Activated CD8-positive, alpha-beta T cell treated with anti-CD3 and anti-CD28 coated beads for 36 hours (primary cell): ENCODE measurements around the gene CYP27B1. TPM values are rescaled to one million over a fixed set of nuclear protein-coding genes. Genes with fewer than 3 reads are reported as not detected.
A peak's percentile ranks its signal among the peaks of the same experiment; 100 is the strongest.

Experiments
- ATAC-seq: fragments of 200-7000 bp; cut with Tn5 transposase; one replicate; pipeline ENCODE4 v1.10.0; 2021; ENCODE audit warnings: mild to moderate bottlenecking, moderate library complexity
- CTCF ChIA-PET: fragments of 350-600 bp; sonication (Branson Sonifier 250); formaldehyde crosslinking; loops from one replicate; lab custom pipeline; 2021; ENCODE audit warnings: antibody characterized with exemption; lab: Charles Lee
- POLR2A ChIA-PET: fragments of 350-600 bp; sonication (Branson Sonifier 250); formaldehyde crosslinking; loops from one replicate; lab custom pipeline; 2021; ENCODE audit warnings: antibody characterized with exemption; lab: Charles Lee
- DNase-seq: peaks from one replicate; pipeline ENCODE4 v3.0.0-alpha.2; 2020
- H3K27ac Mint-ChIP-seq: one replicate; pipeline ENCODE4 v1.8.0; 2021; ENCODE audit warnings: mild to moderate bottlenecking, mixed read lengths
- H3K27me3 Mint-ChIP-seq: one replicate; pipeline ENCODE4 v1.8.0; 2021; ENCODE audit warnings: mixed read lengths
- H3K36me3 Mint-ChIP-seq: one replicate; pipeline ENCODE4 v1.8.0; 2021; ENCODE audit warnings: low read depth, mixed read lengths
- H3K4me1 Mint-ChIP-seq: one replicate; pipeline ENCODE4 v1.8.0; 2021; ENCODE audit warnings: low read depth, mixed read lengths
- H3K4me3 Mint-ChIP-seq: one replicate; pipeline ENCODE4 v1.8.0; 2021; ENCODE audit warnings: mild to moderate bottlenecking, moderate library complexity, mixed read lengths
- H3K9me3 Mint-ChIP-seq: one replicate; pipeline ENCODE4 v1.8.0; 2021; ENCODE audit warnings: mixed read lengths
- intact Hi-C: fragments of 100-400 bp; cut with micrococcal nuclease; formaldehyde crosslinking; loops from one replicate; pipeline ENCODE4 v1.10.0; 2022
- total RNA-seq, 2 experiments: library from RNA; stranded (reverse); gene quantifications; one replicate each; pipeline ENCODE4 v1.2.3, GENCODE V29; 2021
- TF ChIP-seq, protein P1 (sequence below): fragments of 200-600 bp; IDR thresholded peaks from one replicate; pipeline ENCODE4 v1.8.0; 2022; ENCODE audit warnings: antibody characterized with exemption, mild to moderate bottlenecking

Gene CYP27B1
- total RNA-seq, 2 experiments from 2014 or later = 7.6 to 7.9 TPM

DNA sequence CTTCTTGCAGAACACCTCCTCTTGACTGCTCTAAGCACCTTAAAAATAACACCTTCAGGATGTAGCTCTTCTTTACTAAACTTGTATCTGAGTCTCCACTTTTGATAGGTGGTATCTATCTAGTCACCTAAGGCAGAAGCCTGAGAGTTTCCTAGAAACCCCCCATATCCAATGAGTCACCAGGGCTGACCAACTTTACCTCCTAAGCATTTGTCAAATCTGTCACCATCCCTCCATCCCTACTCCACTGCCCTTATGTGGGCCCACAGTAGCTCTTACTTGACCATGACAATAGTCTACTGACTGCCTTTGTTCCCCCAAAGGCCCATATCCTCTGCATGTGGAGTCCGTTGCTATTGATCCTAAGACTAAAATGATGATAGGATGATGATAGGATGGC is 35.7 kb upstream of the CYP27B1 start:
- CTCF ChIA-PET = interaction anchor here (0.6 to 9.5 kb wide), 29 partner anchors 9 to 122 kb away, joined by 3 to 124 read pairs (median 5); partner anchors contain the start of genes AVIL and TSFM
- H3K4me3 Mint-ChIP-seq = no peak overlapping the region
- no peak overlapping the region for H3K27ac Mint-ChIP-seq
- TF ChIP-seq, protein P1, sequence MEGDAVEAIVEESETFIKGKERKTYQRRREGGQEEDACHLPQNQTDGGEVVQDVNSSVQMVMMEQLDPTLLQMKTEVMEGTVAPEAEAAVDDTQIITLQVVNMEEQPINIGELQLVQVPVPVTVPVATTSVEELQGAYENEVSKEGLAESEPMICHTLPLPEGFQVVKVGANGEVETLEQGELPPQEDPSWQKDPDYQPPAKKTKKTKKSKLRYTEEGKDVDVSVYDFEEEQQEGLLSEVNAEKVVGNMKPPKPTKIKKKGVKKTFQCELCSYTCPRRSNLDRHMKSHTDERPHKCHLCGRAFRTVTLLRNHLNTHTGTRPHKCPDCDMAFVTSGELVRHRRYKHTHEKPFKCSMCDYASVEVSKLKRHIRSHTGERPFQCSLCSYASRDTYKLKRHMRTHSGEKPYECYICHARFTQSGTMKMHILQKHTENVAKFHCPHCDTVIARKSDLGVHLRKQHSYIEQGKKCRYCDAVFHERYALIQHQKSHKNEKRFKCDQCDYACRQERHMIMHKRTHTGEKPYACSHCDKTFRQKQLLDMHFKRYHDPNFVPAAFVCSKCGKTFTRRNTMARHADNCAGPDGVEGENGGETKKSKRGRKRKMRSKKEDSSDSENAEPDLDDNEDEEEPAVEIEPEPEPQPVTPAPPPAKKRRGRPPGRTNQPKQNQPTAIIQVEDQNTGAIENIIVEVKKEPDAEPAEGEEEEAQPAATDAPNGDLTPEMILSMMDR = no peak
- H3K36me3 Mint-ChIP-seq = peaks cover 8% of the 10 kb centered on the region
- POLR2A ChIA-PET = interaction anchor here (0.7 to 2.2 kb wide), 6 partner anchors 8 to 1929 kb away, joined by 3 to 4 read pairs (median 4); partner anchors contain the start of gene TSFM
- H3K27me3 Mint-ChIP-seq = no peaks in the 10 kb centered on the region
- DNase-seq (no peak), ATAC-seq (no peak)
- H3K4me1 Mint-ChIP-seq = peaks cover 4% of the 10 kb centered on the region
- intact Hi-C loops = no loop called here
- H3K9me3 Mint-ChIP-seq = no peaks in the 10 kb centered on the region

- ChIA-PET POLR2A (interaction anchor here (2.3 kb wide), 1 partner anchor 16 kb away, joined by 6 read pairs; no protein-coding TSS in a partner anchor), CTCF (interaction anchor here (0.9 to 9.5 kb wide), 7 partner anchors 11 to 103 kb away, joined by 3 to 124 read pairs (median 14); partner anchors contain the start of genes AVIL and TSFM)
- no peak overlapping the region for H3K4me3 Mint-ChIP-seq
- DNase-seq (no peak), ATAC-seq (no peak)
- intact Hi-C loops = no loop called here
- no peaks in the 10 kb centered on the region for H3K9me3 Mint-ChIP-seq
- peaks cover 7% of the 10 kb centered on the region for H3K4me1 Mint-ChIP-seq
- peaks cover 17% of the 10 kb centered on the region for H3K36me3 Mint-ChIP-seq
- TF ChIP-seq, protein P1 = no peak
- no peaks in the 10 kb centered on the region for H3K27me3 Mint-ChIP-seq
- H3K27ac Mint-ChIP-seq = no peak overlapping the region
Measured at GRCh38 chr12:57800965-57801364, 34.1 kb upstream of the CYP27B1 start.

GRCh38 chr12:57797933-57798332 is 31.1 kb upstream of the CYP27B1 start:
- POLR2A ChIA-PET = interaction anchor here (1.1 to 1.6 kb wide), 3 partner anchors 12 to 30 kb away, joined by 3 to 6 read pairs (median 4); partner anchors contain the start of genes CYP27B1 and TSFM
- Mint-ChIP-seq H3K9me3 (no peaks in the 10 kb centered on the region), H3K27me3 (no peaks in the 10 kb centered on the region), H3K36me3 (peaks cover 29% of the 10 kb centered on the region), H3K4me1 (peaks cover 13% of the 10 kb centered on the region), H3K4me3 (no peak overlapping the region), H3K27ac (peak overlapping the region; percentile 37)
- TF ChIP-seq, protein P1 = no peak
- DNase-seq = no peak
- ATAC-seq = no peak
- CTCF ChIA-PET = interaction anchor here (1.1 to 9.5 kb wide), 3 partner anchors 9 to 106 kb away, joined by 3 to 124 read pairs (median 7); partner anchors contain the start of gene TSFM
- intact Hi-C loops = no loop called here

GRCh38 chr12:57796996-57797395 is 30.1 kb upstream of the CYP27B1 start:
- no peak for DNase-seq
- H3K4me3 Mint-ChIP-seq = no peak overlapping the region
- intact Hi-C loops = no loop called here
- peak overlapping the region; percentile 36 for H3K27ac Mint-ChIP-seq
- peaks cover 14% of the 10 kb centered on the region for H3K4me1 Mint-ChIP-seq
- no peak for ATAC-seq
- TF ChIP-seq, protein P1 = no peak
- ChIA-PET POLR2A (interaction anchor here (1.1 to 1.6 kb wide), 2 partner anchors 12 to 54 kb away, joined by 3 to 4 read pairs; no protein-coding TSS in a partner anchor), CTCF (interaction anchor here (9.5 kb wide), 1 partner anchor 107 kb away, joined by 124 read pairs; no protein-coding TSS in a partner anchor)
- H3K9me3 Mint-ChIP-seq = no peaks in the 10 kb centered on the region
- peaks cover 36% of the 10 kb centered on the region for H3K36me3 Mint-ChIP-seq
- H3K27me3 Mint-ChIP-seq = no peaks in the 10 kb centered on the region

DNA sequence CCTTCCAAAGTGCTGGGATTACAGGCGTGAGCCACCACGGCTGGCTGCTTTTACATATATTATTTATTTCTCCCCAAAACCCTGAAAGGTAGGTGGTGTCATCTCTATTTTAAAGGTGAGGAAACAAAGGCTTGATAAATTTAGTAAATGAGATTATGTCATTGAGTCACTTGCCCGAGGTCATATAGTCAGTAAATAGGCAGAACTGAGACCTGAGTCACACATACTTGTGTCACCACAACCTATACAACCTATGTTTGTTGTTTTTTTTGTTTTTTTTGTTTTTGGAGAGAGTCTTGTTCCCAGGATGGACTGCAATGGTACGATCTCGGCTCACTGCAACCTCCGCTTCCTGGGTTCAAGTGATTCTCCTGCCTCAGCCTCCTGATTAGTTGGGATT is 28.5 kb upstream of the CYP27B1 start:
- Mint-ChIP-seq H3K27me3 (no peaks in the 10 kb centered on the region), H3K4me3 (no peak overlapping the region), H3K36me3 (peaks cover 41% of the 10 kb centered on the region), H3K27ac (no peak overlapping the region), H3K4me1 (peaks cover 15% of the 10 kb centered on the region), H3K9me3 (no peaks in the 10 kb centered on the region)
- ATAC-seq (no peak), DNase-seq (no peak)
- intact Hi-C loops = no loop called here
- CTCF ChIA-PET = no interaction called here
- POLR2A ChIA-PET = no interaction called here
- TF ChIP-seq, protein P1 = no peak
